ENCODE results near the gene SH2D6.
A peak's percentile ranks its signal among the peaks of the same experiment; 100 is the strongest.
"Not testable (repeated sequence)": the region's sequence is repeated elsewhere in the genome, so short reads cannot be mapped to it uniquely, and the experiment has no call there.

The SH2D6 gene

DNA sequence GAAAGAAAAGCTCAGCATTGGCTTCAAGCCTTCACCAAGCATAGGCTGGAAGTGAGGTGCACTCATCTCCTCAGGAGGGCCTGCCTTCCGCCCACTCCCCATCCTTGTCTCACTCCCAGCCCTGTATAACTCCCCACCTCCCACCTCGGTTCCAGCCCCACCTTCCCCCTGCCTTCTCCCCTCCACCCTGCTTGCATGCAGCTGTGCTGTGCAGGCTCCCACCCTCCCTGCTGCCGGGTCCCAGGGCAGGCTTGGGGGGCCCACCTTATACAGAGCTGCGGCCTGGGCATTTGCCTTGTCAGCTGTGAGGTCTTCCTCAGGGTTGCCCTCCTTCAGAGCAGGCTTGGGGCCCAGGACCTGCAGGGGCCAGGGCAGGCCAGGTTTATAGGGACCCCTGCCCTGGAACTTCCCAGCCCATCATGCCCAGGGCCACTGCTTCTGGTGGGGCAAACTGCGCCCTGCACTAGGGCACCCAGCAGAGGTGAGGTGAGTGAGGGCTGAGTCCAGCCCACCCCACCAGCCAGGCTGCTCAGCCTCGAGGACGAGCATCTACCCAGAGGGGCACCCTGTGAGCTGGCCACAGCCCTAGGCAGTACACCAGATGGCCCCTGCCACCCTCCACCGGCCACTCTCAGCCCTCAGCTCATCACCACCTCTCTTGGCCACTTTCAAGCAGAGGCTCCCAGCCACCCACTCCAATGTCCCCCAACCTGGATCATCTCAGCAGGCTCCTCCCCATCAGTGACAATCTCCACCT is 19.9 kb upstream of the SH2D6 start:
- no peak for DNase-seq (ENCODE audit: low spot score)

- DNase-seq (ENCODE audit: low spot score): no peak
Observed at GRCh38 chr2:85399183-85399455, 19.4 kb upstream of the SH2D6 start.

- no peak for DNase-seq (ENCODE audit: low spot score)
Observed at GRCh38 chr2:85400023-85400422, 18.5 kb upstream of the SH2D6 start.

- DNase-seq (ENCODE audit: low spot score): no peak
Observed at GRCh38 chr2:85400541-85401463, 17.7 kb upstream of the SH2D6 start.

DNA sequence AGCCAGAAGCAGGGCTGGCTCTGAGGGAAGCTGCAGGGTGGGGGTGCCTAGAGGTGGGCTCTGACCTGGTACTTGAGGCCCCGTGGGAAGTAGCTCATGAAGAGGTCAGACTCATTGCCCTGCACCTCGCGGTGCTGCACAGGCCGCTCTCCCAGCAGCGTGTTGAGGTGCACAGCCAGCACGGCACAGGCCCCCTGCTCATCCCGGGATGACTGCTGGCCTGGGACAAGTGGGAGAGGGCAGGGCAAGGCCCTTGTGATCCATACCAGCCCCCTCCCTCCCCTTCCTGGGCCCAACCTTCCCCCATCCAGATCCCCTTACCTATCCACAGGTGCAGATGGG is 17.1 kb upstream of the SH2D6 start:
- no peak for DNase-seq (ENCODE audit: low spot score)

DNA sequence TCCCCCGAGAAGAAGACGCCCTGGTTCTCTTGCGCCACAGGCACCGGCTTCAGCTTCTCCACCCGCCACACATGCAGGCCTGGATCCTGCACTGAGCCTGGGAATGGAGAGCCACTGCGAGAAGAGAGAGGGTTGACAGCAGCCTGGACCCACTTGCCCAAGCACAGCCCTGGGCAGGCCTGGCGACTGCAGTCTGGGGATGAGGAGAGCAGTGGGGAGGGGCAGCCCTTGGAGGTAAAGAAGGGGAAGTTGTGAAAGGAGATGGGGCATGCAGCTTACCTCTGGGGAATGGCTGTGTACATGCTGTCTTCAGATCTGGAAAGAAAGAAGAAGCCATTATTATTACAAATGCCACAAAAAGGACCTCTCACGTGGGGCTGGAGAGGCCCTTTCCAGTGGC is 16.7 kb upstream of the SH2D6 start:
- DNase-seq (ENCODE audit: low spot score): no peak

DNA sequence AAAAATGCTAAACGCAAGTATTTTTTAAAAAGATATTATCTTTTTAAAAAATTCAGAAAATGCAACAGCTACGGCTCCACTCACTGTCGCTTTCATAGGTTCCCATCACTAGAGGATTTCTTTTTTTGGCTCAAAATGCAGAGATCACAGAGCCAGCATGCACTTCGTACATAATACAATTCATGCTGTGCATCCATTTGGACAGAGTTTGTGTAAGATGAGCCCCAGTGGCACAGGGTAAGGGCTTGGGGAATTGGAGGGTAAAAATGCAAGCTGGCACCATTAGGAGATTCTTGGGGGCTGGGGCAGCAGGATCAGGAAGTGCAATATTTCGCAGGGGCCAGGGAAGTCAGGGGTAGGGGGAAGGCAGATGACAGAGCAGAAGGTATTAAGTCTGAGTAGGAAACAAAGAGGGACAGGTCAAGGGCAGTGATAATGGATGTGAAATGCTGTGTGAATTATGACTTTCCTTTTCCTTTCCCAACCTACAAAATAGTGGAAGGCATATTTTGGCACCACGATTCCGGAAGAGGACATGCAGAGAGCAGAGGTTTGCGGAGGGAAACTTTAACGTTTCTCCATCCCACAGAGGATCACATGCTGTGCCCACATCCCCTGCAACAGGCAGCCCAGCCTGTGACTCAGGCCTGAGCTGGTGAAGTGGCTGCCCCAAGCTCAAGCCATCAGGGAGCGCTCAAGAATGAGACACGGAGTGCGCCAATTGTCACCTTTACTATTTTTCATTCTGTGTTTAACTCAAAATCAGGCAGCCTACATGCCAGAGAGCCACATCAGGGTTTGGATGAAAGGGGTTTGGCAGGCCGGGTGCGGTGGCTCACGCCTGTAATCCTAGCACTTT is 13.1 kb upstream of the SH2D6 start:
- DNase-seq (ENCODE audit: low spot score): peak; percentile 61

- DNase-seq (ENCODE audit: low spot score): no peak
Observed at GRCh38 chr2:85409845-85410583, 8.5 kb upstream of the SH2D6 start, which contains the start of gene CAPG. TSS of gene CAPG (minus strand) at chr2:85410366. CDS start at chr2:85402145, 8,221 bp downstream.

- no peak for DNase-seq (ENCODE audit: low spot score)
Observed at GRCh38 chr2:85410584-85411404, 7.7 kb upstream of the SH2D6 start.

DNA sequence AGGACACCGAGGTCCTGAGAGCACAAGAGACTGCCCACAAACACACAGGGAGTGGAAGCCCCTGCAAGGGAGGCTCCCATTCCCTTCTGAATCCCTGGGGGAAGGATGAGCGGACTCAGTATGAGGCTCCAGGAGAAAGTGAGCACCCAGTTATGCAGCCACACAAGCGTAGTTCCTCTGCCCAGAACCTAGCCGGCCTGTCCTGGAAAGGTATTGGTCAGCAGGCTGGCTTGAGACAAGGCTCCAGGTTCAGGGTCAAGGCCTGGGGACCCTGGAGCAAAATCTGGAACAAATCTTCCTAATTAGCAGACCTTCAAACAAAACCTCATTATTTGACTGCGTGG is 7.1 kb upstream of the SH2D6 start:
- no peak for DNase-seq (ENCODE audit: low spot score)

- DNase-seq (ENCODE audit: low spot score): no peak
Observed at GRCh38 chr2:85413592-85414420, 4.7 kb upstream of the SH2D6 start.

DNA sequence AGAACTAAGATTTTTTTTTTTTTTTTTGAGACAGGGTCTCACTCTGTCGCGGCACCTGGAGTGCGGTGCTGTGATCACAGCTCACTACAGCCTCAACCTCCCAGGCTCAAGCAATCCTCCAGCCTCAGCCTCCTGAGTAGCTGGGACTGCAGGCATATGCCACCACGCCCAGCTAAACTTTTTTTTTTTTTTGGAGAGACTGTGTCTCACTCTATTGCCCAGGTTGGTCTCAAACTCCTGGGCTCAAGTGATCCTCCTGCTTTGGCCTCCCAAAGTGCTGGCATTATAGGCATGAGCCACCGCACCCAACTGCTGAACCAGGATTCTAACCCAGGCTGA is 4.1 kb upstream of the SH2D6 start:
- not testable (repeated sequence) for DNase-seq (ENCODE audit: low spot score)

DNA sequence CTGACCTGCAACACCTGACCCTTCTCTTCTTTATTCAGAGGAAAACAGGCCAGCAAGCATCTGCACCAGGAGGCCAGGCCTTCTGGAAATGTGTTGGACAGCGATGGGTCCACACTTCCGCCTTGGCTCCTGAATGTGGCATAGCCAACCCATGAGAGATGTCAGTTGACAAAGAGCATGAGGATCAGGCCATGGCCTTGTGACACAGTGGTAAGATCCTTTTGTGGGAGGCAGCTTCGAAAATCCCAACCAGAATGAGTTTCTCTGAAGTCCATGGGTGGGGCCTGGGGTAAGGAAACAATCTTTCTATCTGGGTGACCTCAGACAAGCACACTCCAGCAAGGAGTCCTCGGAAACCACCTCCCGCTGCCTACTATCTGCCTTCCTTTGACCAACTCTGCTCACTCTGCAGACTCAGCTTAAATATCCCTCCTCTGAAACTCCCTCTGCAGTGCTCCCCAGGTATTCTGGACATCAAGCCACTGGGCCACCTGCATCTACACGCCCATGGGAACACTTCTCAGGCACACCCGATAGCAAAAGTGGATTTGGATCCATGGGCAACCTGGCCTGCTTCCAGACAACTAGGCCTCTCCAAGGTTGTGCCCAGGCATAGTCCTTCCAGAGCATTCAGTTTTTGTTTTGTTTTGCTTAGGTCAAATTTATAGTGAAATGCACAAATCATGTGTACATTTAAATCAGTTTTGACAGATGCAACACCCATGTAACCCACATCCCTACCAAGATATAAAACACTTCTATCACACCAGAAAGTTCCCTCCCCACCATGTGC is 3.6 kb upstream of the SH2D6 start:
- no peak for DNase-seq (ENCODE audit: low spot score)

DNA sequence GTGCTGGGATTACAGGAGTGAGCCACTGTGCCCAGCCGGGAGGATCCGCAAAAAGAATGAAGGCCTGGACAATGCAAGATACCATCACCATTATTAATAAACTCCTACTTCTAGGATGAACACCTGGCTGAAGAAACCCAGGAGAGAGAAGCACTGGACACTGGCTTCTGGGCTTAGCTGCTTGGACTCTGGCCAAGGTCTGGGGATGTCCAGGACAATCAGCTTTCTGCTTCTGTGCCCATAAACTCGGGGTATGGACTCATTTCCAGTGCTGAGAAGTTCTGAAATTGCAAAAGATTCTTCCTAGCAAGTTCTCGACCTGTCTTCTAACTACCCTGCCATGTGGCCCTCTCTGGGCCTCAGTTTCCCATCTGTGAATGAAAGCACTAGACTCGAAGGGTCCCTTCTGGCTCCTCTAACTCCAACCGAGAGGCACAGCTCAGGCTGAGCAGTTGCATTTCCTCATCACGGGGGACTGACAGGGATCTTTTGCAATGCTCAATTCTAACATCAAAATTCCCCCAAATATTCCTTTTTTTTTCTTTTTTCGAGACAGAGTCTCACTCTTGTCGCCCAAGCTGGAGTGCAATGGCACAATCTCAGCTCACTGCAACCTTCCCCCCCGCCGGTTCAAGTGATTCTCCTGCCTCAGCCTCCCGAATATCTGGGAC is 2.4 kb upstream of the SH2D6 start:
- DNase-seq (ENCODE audit: low spot score): no peak

DNA sequence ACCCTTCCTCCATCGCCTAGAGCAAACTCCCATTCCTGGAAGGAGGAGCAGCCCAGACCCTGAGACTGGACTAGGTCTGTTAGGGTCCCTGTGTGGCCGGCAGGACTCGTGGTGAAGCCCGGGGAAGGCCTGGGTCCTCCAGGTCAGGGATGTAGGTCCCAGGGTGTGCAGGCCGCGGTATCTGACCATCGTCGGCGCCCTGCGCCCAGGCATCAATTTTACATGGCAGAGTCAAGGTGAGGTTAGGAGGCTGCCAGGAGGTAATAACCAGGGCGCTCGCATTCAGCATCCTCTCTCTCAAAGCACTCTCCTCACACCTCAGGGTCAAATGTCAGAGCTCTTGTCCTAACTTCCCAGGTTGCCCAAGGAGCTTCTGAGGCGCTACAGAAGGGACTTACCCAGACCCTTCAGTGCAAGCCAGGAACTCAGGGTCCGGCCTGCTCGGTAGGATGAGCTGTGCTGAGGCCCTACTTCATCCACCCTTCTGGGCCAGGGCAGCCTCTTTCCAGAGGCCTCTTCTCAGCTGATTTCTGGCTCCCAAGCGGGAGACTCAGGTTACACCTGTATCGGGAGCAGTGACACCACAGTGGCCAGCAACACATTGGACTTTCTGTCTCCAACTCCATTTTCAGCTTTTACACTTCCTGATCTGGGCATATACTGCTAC is 628 bp downstream of the SH2D6 start:
- no peak for DNase-seq (ENCODE audit: low spot score)

DNA sequence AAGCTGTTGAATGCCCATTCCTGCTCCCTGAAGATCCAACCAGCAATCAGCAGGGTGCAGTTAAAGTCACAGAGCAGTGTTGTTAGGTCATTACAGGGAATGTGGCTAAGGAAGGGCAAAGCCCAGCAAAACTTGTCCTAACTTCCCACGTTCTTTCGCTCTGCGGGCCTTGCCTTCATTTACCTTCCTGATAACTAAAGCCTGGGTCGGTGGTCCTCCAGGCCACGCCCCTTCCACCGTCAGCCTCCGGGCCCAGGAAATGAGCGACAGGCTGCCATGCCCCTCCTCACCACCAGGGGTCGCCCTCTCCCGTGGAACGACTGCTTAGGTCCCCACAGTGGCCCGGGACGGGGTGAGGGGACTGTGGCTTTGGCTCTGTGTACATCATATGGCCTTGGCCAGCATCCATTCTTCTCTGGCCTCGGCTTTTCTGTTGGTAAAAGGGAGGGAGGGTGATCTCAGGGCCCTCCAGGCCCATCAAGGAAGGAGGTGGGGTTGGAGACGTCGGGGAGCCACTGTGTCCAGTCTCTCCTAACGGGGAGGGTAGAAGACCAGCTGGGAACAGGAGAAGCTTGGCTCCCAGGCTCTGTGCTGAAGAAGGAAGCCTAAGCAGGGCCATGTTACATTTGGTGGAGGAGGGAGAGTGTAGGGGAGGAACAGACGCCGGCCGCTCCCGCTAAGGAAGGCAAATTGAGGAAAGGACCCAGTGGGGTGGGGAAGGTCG is 2.2 kb downstream of the SH2D6 start:
- DNase-seq (ENCODE audit: low spot score): peak; percentile 92

DNA sequence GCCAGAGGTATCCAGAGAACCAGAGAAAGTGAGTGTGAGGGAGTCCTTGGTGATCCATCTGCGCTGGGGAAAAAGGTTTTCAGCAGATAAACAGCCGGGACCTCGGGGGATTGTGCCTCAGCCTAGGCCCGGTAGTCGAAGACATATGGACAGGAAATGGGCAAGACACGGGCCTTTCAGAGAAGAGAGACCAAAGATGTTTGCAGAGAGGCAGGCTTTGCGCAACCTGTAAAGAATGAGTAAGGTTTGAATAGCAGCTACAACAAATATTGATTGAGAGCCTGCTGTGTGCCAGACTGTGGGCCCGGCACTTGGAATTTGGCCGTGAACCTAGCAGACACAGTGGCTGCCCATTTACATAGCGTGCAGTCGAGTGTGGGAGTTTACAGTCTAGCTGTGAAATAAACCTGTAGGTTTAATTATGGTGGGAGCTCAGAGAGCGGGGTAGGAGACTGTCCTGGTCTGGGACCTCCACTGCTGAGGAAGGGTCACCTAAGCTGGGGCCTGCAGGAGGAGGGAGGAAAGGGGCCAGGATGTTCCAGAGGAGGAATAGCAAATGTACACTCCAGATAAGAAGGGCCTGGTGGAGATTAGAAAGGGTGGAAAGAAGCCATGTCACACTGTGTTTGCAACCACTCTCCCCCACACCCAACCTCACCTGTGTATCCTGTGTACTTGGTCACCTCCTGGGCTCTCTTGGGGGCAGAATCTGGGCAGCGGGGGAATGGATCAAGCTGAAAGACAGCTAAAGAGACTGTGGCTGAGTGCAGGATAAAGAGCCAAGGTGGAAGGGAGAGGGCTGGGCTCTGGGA is 3.0 kb downstream of the SH2D6 start:
- DNase-seq (ENCODE audit: low spot score): no peak

Data from globus pallidus (tissue), 1 donor.